IMR-90 (cell line): ENCODE results near the gene MYH13. TPM values are rescaled to one million over a fixed set of nuclear protein-coding genes. Genes with fewer than 3 reads are reported as not detected.

Source experiments
- ATAC-seq: fragments of 200-7000 bp; cut with Tn5 transposase; 2 replicates; pipeline ENCODE4 v1.9.1; 2020; ENCODE audit warnings: low read depth, mild to moderate bottlenecking, moderate library complexity
- BruUV-seq: library from RNA; stranded (reverse); fragments of 400-500 nt; replicated peaks from 2 replicates; lab custom pipeline; 2021; lab: Mats Ljungman, UMichigan
- CTCF ChIA-PET: fragments of 300-600 bp; formaldehyde crosslinking; extraction: SDS; loops from one replicate; lab custom pipeline; 2021; ENCODE audit warnings: antibody characterized with exemption; lab: Yijun Ruan, JAX
- POLR2A ChIA-PET: fragments of 300-600 bp; sonication (Branson Sonifier 250); formaldehyde crosslinking; loops from one replicate; lab custom pipeline; 2022; ENCODE audit warnings: antibody characterized with exemption; ENCODE audit not compliant: unreplicated experiment; lab: Charles Lee
- DNase-seq: peaks from one replicate; pipeline ENCODE4 v3.0.0; 2013
- H2AFZ ChIP-seq: replicated peaks from 2 replicates; pipeline ENCODE3; 2013; ENCODE audit warnings: low read length, mild to moderate bottlenecking; ENCODE audit not compliant: poor library complexity
- H2AK5ac ChIP-seq: 2 replicates; pipeline ENCODE4 v1.6.1; 2013; ENCODE audit warnings: low read depth, low read length, inconsistent platforms
- H2AK9ac ChIP-seq: replicated peaks from 2 replicates; pipeline ENCODE3; 2013; ENCODE audit warnings: mild to moderate bottlenecking, low read depth, low read length, moderate library complexity; ENCODE audit not compliant: poor library complexity
- H2BK120ac ChIP-seq: 2 replicates; pipeline ENCODE4 v1.6.1; 2013; ENCODE audit warnings: low read depth, low read length, inconsistent platforms
- H2BK15ac ChIP-seq: 3 replicates; pipeline ENCODE4 v1.6.1; 2013; ENCODE audit warnings: low read depth, low read length, inconsistent platforms
- H2BK20ac ChIP-seq: 2 replicates; pipeline ENCODE4 v1.6.1; 2013; ENCODE audit warnings: low read depth, mild to moderate bottlenecking, inconsistent platforms, low read length, moderate library complexity
- H2BK5ac ChIP-seq: 2 replicates; pipeline ENCODE4 v1.6.1; 2013; ENCODE audit warnings: mild to moderate bottlenecking, low read depth, low read length, inconsistent platforms; ENCODE audit not compliant: poor library complexity, severe bottlenecking
- H3K14ac ChIP-seq: replicated peaks from 2 replicates; pipeline ENCODE4 v1.6.1; 2013; ENCODE audit warnings: low read depth, low read length, inconsistent platforms
- H3K18ac ChIP-seq: 2 replicates; pipeline ENCODE4 v1.6.1; 2013; ENCODE audit warnings: low read depth, low read length, control low read depth
- H3K23ac ChIP-seq: 2 replicates; pipeline ENCODE4 v1.6.1; 2013; ENCODE audit warnings: low read depth, low read length, inconsistent platforms
- H3K27ac ChIP-seq: 2 replicates; pipeline ENCODE4 v1.5.1; 2013; ENCODE audit warnings: mild to moderate bottlenecking, control low read depth, low read length; ENCODE audit not compliant: insufficient read depth
- H3K27me3 ChIP-seq: 2 replicates; pipeline ENCODE4 v1.6.1; 2013; ENCODE audit warnings: low read length; ENCODE audit not compliant: control insufficient read depth, insufficient read depth
- H3K36me3 ChIP-seq: 2 replicates; pipeline ENCODE4 v1.6.1; 2013; ENCODE audit warnings: low read length, mixed read lengths; ENCODE audit not compliant: control insufficient read depth, insufficient read depth
- H3K4ac ChIP-seq: 2 replicates; pipeline ENCODE4 v1.6.1; 2013; ENCODE audit warnings: low read depth, low read length, inconsistent platforms
- H3K4me1 ChIP-seq: 2 replicates; pipeline ENCODE4 v1.6.1; 2013; ENCODE audit warnings: low read length, mixed read lengths; ENCODE audit not compliant: control insufficient read depth, insufficient read depth
- H3K4me2 ChIP-seq: 2 replicates; pipeline ENCODE4 v1.6.1; 2013; ENCODE audit warnings: low read depth, mild to moderate bottlenecking, control low read depth, low read length, moderate library complexity
- H3K4me3 ChIP-seq: 2 replicates; pipeline ENCODE4 v1.5.1; 2013; ENCODE audit warnings: low read depth, mild to moderate bottlenecking, control low read depth, low read length, moderate library complexity; ENCODE audit not compliant: insufficient read depth
- H3K56ac ChIP-seq: 2 replicates; pipeline ENCODE4 v1.6.1; 2013; ENCODE audit warnings: low read length, inconsistent platforms; ENCODE audit not compliant: insufficient read depth; ENCODE audit errors: extremely low read depth
- H3K79me1 ChIP-seq, 2 experiments: 2 replicates each; pipeline ENCODE4 v1.6.1; 2013; ENCODE audit warnings: low read length in 2 of 2, inconsistent platforms in 1 of 2, low read depth in 1 of 2
- H3K9ac ChIP-seq: 2 replicates; pipeline ENCODE4 v1.6.1; 2013; ENCODE audit warnings: low read depth, low read length, control low read depth
- H3K9me1 ChIP-seq: 2 replicates; pipeline ENCODE4 v1.6.1; 2013; ENCODE audit warnings: low read length, inconsistent platforms; ENCODE audit not compliant: insufficient read depth
- H3K9me3 ChIP-seq: 2 replicates; pipeline ENCODE4 v1.6.1; 2013; ENCODE audit warnings: low read length; ENCODE audit not compliant: control insufficient read depth, insufficient read depth
- H4K20me1 ChIP-seq: 2 replicates; pipeline ENCODE4 v1.6.1; 2013; ENCODE audit warnings: low read length, inconsistent platforms; ENCODE audit not compliant: insufficient read depth
- H4K5ac ChIP-seq: 2 replicates; pipeline ENCODE4 v1.6.1; 2013; ENCODE audit warnings: mild to moderate bottlenecking, low read depth, low read length, control low read depth
- H4K8ac ChIP-seq, 2 experiments: 2 replicates each; pipeline ENCODE4 v1.6.1; 2013; ENCODE audit warnings: low read depth in 2 of 2, low read length in 2 of 2, control low read depth in 1 of 2, inconsistent platforms in 1 of 2
- H4K91ac ChIP-seq: 2 replicates; pipeline ENCODE4 v1.6.1; 2013; ENCODE audit warnings: low read depth, low read length, inconsistent platforms; ENCODE audit not compliant: insufficient read depth
- BHLHE40 ChIP-seq: fragments of 150-350 bp; IDR thresholded peaks from 2 replicates; pipeline ENCODE4 v1.6.1; 2016; ENCODE audit warnings: mild to moderate bottlenecking, low read depth, low read length
- MAZ ChIP-seq: IDR thresholded peaks from 2 replicates; pipeline ENCODE4 v1.6.1; 2012; ENCODE audit warnings: low read depth, mild to moderate bottlenecking, low read length, improper control_type of control experiment, moderate library complexity, borderline replicate concordance
- MXI1 ChIP-seq: IDR thresholded peaks from 2 replicates; pipeline ENCODE4 v1.6.1; 2012; ENCODE audit warnings: low read depth, mild to moderate bottlenecking, low read length, moderate library complexity, borderline replicate concordance
- RAD21 ChIP-seq: IDR thresholded peaks from 2 replicates; pipeline ENCODE4 v1.6.1; 2012; ENCODE audit warnings: low read length, improper control_type of control experiment
- RFX5 ChIP-seq: IDR thresholded peaks from 2 replicates; pipeline ENCODE4 v1.8.0; 2012; ENCODE audit warnings: low read depth, mild to moderate bottlenecking, low read length, moderate library complexity
- SMC3 ChIP-seq: fragments of 150-350 bp; IDR thresholded peaks from 2 replicates; pipeline ENCODE4 v1.6.1; 2016; ENCODE audit warnings: low read depth, mild to moderate bottlenecking, antibody characterized with exemption, low read length, moderate library complexity
- dilution Hi-C: fragments of 300-500 bp; cut with HindIII; formaldehyde crosslinking; loops from one replicate; pipeline ENCODE4 v1.14.3; 2018; ENCODE audit warnings: low sequenced_read_pairs; ENCODE audit not compliant: unreplicated experiment
- in situ Hi-C: fragments of 300-500 bp; cut with MboI; formaldehyde crosslinking; loops from 3 replicates; pipeline ENCODE4 v1.14.3; 2019; ENCODE audit warnings: low sequenced_read_pairs, inconsistent platforms, mixed read lengths
- intact Hi-C: fragments of 100-400 bp; cut with micrococcal nuclease; formaldehyde crosslinking; loops from 2 replicates; pipeline ENCODE4 v1.10.0; 2022
- polyA plus RNA-seq, 3 experiments: library from polyadenylated mRNA; depleted of rRNA; stranded (reverse); fragments of >200 nt; gene quantifications; 2 replicates each; pipeline ENCODE4 v1.2.3, GENCODE V29; 2012; ENCODE audit warnings: low replicate concordance in 1 of 3
- total RNA-seq: library from RNA; depleted of rRNA; stranded (reverse); fragments of >200 nt; gene quantifications from 2 replicates; pipeline ENCODE4 v1.2.3, GENCODE V29; 2012
- TF ChIP-seq, protein P1 (sequence below): fragments of 150-350 bp; IDR thresholded peaks from 2 replicates; pipeline ENCODE4 v1.6.1; 2016; ENCODE audit warnings: low read depth, mild to moderate bottlenecking, low read length, moderate library complexity, borderline replicate concordance

MYH13 gene
- total and polyA plus RNA-seq, 2 of the 4 experiments (the other 2 are of a cell fraction), result not detected

DNA sequence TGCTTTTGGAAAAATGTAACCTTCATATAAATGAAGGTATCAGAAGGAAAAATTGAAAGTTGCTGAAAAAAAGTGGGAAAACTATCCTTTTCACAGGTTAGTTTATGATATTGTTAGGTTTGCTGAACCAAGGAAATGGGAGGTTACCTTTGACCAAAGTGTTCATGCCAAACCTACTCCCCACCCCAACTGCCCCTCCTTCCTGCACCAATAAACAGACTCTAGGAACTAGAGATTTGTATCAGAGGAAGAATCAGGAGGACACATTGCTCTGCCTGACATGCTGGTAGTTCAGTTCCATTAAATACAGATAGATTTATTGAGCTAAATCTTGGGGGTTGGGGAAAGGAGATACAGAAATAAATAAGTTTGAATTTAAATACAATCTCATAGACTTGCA, 30.8 kb upstream of the MYH13 start:
- Histone ChIP-seq H3K4me3 (no peak overlapping the region), H2BK20ac (no peak overlapping the region), H3K36me3 (no peaks in the 10 kb centered on the region), H3K9ac (no peak overlapping the region), H3K9me1 (no peaks in the 10 kb centered on the region), H4K20me1 (no peaks in the 10 kb centered on the region), H2BK5ac (no peak overlapping the region), H3K56ac (no peak overlapping the region), H2AK9ac (no peak overlapping the region), H2AK5ac (no peak overlapping the region), H4K91ac (no peak overlapping the region), H3K14ac (no peak overlapping the region), H3K4me1 (no peaks in the 10 kb centered on the region), H3K79me1 (no peaks in the 10 kb centered on the region), H3K27ac (no peak overlapping the region), H3K4ac (no peak overlapping the region), H4K5ac (no peak overlapping the region), H3K9me3 (no peaks in the 10 kb centered on the region), H2BK15ac (no peak overlapping the region), H3K27me3 (no peaks in the 10 kb centered on the region), H3K23ac (no peak overlapping the region), H3K18ac (no peak overlapping the region), H4K8ac (no peak overlapping the region), H2AFZ (no peak overlapping the region), H3K4me2 (no peak overlapping the region), H2BK120ac (no peak overlapping the region)
- POLR2A ChIA-PET, result no interaction called here
- intact Hi-C loops, result no loop called here
- BruUV-seq, result no TSS peak
- dilution Hi-C loops, result no loop called here
- CTCF ChIA-PET, result interaction anchor here (0.9 kb wide), 1 partner anchor 85 kb away, joined by 3 read pairs; no protein-coding TSS in a partner anchor
- TF ChIP-seq RAD21, result no peak
- TF ChIP-seq, protein P1, sequence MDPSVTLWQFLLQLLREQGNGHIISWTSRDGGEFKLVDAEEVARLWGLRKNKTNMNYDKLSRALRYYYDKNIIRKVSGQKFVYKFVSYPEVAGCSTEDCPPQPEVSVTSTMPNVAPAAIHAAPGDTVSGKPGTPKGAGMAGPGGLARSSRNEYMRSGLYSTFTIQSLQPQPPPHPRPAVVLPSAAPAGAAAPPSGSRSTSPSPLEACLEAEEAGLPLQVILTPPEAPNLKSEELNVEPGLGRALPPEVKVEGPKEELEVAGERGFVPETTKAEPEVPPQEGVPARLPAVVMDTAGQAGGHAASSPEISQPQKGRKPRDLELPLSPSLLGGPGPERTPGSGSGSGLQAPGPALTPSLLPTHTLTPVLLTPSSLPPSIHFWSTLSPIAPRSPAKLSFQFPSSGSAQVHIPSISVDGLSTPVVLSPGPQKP, result no peak
- TF ChIP-seq MXI1, result no peak
- TF ChIP-seq RFX5, result no peak
- TF ChIP-seq SMC3, result no peak
- no peak for TF ChIP-seq MAZ
- TF ChIP-seq BHLHE40, result no peak
- ATAC-seq (no peak), DNase-seq (no peak)
- in situ Hi-C loops, result no loop called here
